NCI-H510A (cell line): ENCODE measurements around the gene DRC3.

Experiments used
- DNase-seq: peaks from one replicate; lab custom pipeline; 2025; lab: John Stamatoyannopoulos, UW

The DRC3 gene

DNA sequence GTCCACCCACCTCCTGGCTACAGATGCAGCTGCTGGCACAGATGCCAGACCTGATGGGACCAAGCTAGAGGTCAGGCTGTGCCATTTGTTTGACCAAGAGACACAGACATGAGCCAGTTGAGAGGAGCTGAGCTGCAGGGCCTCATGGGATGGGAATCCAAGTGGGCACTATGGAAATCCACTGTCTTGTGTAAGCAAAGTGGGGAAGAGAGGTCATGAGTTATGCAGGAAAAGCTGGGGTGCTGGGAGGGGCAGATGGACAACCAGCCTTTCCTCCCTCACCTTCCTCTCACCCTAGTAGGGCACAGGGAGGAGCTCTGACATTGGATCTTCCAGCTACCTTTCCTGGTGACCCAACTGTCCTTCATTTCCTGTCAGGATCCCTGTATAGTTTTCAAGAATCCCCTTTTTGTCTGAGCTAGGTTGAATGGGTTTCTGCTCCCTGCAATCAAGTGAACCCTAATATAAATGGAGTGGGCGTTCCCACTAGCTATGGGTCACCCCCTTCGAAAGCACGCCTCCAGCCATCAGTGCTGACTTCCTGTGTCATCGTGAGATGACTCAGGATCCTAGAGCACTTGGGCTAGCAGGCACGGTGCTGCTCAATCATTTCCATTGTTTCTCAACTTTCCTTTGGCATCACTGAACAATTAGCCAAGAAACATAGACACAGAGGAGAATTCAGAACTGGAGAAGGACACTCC, 52.7 kb downstream of the DRC3 start:
- no peak for DNase-seq

DNA sequence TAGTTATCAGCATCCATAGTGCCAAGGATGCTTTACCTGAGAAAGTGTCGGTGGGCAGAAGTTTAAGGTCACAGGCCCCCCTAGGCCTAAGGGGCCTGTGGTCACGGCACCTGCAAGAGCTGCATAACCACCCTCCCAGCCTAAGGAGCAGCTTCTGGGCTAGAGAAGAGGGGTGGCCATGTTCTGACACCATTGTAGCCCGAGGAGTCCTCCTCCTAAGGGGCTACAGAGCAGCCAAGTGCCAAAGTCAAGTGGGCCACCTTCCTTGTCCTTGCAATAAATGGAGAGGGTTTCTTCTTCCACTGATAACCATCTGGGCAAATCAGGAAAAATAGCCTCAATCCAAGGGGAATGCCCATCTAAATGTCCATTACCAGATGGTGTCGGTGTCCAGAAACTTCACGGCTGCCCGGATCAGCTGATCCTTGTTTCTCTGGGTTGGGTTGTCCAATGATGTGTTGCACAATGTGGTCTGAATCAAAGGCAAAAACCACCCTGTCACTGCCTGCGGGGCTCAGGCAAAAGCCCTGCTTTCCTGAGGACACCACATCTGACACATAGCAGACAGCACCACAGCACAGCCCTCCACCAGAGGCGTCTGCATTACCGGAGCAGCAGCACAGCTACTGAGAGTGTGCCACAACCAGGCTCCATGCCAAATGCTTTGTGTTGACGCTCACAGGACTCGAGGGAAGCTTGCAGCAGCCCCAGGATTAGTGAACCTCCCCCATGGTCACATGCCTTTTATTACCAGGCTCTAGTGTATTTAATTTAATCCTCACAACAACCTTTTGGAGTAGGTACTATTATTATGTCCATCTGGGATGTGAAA, 53.5 kb downstream of the DRC3 start:
- no peak for DNase-seq

DNA sequence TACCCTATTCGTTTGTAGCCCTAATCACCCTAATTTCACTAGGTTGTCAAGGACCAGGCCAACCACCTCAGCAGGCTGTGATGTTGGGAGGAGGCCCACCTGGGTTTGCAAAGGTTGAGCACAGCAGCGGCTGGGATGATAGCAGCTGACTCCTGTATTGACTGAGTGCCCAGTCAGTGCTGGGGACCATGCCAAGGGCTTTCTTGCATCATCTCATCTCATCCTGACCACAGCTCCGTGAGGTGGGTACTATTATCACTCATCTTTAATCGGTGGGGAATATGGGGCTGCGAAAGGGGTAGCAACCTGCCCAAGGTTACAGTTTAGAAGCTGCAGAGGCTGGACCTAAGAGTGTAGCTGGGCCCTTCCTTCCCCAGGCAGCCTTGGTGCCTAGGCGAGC, 54.6 kb downstream of the DRC3 start:
- no peak for DNase-seq

DNA sequence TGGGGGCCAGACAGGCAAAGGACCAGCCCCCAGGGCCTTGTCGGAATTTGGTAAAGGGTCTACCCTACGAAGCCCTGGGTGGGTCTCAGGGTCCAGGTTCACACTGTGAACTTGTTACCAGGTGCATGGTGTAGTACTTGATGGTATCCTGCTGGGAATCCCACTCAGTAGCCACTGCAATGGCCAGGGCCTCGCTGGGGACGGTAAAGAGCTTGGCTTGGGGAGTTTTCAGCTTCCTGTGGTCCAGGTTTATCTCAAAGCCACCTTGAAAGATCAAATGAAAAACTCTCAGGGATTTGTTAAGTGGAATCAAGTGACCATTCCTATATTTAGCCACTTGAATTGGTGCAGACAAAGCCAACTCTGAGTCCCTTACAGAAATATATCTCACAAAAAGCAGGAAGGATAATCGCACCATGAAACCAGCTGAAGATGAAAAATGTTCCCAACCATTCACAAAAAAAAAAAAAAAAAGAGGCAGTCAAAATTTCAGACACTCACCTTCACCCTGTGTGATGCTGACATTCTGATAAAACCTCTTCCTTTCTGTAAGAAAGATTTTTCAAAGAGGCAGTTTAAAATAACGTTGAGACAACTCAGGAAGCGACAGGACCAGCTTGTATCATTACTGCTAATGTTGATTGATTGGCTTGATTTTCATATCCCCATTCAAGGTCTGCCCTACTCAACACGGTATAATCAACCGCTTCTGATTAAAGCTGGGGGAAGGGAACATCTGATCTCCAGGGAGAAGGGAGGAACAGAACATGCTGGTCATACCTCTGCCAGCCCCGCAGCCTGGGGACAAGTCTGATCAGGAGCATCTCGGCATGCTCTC, 55.7 kb downstream of the DRC3 start:
- peak; percentile 25 for DNase-seq

DNA sequence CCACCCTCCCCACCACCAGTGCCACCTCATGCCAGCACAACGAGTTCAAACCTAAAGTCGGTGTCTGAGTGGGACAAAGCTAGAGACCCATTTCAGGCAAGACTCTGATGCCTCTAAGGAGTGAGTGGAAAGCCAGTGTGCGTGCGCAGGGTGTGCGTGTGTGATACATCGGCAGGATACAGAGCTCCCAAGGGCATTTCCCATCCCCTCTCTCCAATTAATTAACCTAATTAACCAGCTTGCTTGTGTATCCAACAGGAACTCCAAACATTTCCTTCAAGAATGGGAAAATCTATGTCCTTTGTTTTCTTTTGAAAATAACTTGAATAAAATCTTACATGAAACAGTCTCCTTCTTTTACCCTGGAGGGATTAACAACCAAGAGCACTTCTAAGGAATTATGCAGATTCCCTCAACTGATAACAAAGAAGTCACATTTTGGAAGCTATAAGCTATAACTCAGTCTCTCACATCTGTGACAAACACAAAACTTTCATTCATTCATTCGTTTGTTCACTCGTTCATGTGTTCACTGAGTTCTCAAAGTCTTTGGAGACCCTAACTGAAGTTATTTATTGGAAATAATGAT, 56.4 kb downstream of the DRC3 start:
- no peak for DNase-seq

DNA sequence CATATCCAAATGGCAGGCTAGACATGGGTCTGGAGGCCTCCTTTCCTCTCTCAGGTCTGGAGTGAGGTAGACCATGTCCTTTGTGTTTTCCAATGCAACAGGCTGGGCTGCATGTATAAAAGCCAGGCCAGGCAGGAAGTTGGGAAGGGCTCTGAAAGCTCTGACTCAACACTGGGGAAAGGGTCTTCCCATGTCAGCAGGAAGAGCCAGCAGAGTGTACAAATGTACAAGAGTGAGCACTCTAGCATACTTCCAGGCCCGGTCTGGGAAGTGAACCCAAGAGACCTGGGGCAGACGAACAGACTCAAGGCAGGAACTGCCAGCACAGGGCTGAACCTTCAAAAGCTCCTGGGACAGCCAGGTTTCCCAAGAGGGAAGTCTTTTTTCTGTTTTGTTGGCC, 59.3 kb downstream of the DRC3 start:
- no peak for DNase-seq

DNA sequence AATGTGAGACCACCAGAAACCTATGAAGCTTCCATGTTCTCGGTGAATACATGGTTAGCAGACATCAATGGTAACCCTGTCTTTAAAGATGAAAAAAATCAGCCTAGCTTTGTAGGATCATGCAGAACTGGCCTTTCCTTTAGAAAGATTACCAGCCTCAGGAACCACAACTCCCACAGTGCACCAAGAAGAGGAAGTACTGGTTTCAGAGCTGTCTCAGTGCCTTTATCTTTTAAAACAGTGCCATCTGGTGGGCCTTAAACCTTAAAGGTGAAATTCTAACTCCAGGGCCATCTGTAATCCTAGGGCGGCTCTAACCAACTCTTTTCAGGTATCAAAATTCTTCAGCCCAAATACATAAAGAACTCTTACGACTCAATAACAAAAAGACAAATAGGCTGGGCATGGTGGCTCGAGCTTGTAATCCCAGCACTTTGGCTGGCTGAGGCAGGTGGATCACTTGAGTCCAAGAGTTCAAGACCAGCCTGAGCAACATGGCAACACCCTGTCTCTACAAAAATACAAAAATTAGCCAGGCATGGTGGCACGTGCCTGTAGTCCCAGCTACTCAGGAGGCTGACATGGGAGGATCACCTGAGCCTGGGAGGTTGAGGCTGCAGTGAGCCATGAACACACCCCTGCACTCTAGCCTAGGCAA, 60.9 kb downstream of the DRC3 start:
- DNase-seq, result peak; percentile 71

DNA sequence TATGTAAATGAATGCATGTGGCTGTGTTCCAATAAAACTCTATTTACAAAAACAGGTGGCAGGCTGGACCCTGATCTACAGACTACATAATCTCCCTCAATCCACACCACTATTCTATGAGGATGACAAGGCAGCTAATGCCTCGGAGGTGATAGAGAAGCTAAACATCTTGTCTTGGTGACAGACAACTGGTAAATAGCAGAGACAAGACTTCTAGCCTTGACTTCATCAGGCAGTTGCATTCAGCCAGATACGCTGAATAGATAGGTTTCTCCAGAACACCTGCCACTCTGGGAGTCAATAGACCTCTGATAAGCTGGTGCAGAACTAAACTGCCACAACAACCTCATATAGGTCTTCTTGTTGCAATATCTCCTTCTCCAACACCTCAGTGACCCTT, 63.0 kb downstream of the DRC3 start:
- no peak for DNase-seq

DNA sequence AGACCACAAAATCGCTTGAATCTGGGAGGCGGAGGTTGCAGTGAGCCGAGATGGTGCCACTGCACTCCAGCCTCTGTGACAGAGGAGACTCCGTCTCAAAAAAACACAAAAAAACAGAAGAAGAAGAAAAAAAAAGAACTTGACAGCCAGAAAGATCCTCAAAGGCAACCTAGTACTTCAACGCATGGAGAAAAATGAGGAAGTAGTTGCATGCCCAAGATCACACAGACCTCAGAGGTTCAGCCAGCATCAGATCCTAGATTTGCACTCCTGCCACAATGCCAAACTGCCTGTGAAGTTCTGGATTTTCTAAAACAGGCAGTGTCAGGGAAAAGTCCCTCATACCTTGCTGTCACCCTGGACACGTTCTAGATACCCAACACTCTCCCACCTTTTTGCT, 64.8 kb downstream of the DRC3 start:
- no peak for DNase-seq

DNA sequence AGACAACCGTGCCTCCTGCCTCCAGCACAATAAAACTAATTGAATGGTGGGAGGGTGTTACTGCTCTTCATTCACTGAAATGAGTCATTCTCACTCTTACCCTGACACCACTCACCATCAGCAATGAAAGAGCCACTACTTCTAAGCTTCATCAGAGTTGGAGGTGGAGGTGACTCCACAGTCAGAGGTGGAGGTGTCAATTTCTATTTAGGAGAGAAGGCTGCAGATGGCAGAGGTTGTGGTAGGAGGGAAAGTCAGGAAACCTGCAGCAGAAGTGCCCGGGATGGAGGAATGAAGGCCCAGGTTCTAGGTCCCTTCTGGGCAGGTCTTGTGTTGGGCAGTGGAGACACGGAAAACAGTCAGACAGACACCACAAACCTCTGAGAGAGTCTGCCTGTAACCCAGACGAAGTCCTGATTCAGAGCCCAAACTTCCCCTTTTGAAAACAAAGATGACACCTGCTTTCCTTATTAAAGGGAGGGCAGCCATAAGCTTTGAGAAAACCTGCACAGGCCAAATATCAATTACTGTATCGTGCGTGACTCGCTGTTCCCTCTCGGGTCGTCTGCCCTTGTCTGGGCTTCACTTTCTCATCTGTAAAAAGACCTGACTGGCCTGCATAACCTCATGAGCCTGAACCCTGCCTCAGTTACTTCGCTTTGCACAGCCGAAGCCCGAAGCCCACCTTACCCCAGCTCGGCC, 65.6 kb downstream of the DRC3 start:
- DNase-seq, result no peak

DNA sequence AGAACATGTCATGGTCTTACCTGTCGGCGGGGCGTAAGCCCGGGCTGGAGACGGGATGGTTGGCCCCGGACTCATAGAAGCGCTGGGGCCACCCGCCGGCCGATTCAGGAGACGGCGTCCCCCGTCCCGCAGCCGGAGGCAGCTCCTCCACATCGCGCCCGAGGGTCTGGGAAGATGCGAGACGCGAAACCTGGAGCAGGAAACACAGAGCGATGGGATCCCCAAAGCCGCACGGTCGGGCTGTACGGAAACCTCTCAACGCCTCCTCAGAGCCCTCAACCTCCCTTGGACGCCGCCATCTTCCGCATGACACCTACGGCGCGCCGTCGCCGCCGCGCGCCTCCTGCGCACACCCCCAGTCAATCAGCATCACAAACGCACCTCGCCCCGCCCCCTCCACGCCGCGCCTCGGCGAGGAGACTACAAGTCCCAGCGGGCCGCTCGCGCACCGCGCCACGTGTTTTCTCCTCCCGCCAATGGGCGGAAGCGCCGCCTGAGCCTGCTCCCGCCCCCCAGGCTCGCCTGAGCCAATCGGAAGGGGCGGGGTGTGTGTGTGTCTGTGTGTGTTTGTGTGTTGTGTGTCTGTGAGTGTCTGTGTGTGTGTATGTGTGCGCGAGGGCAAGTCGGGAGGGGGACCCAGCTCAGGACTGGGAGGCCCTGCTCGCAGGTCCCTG, 66.3 kb downstream of the DRC3 start, which contains the start of the genes ATPAF2 and GID4:
Gene ATPAF2, minus strand, starts transcription at position 308 of the 674 bp plus-strand sequence. Its CDS starts 155 bp downstream, at position 153.
Gene GID4, plus strand, starts transcription at position 548 of the 674 bp plus-strand sequence. Its CDS starts 57 bp downstream, at position 605.
- peak; percentile 99 for DNase-seq

DNA sequence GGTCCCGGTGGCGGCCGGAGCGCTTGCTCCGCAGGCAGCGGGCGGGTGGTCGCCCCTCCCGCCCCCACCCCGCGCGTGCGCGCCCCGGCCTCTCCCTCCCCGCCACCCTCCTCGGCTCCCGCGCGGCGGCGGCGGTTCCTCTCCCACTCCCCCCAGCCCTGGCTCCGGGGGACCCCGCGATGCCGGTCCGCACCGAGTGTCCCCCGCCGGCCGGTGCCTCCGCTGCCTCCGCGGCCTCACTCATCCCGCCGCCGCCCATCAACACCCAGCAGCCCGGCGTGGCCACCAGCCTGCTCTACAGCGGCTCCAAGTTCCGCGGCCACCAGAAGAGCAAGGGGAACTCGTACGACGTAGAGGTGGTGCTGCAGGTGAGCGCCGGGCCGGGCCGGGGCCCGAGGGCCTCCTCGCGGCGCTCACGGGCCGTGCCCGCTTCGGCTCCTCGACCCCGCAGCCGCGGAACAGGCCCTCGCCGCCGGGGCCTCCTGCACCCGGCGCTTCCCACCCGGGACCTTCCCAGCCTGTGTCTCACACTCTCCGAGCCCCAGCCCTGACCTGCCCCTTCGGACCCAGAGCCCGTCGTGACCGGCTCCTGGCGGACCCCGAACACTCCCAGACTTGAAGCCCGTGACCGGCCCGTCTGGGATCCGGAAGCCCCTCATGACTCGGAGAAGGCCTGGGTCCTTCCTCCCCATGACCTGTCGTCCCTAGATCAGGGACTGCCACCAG, 67.0 kb downstream of the DRC3 start:
- DNase-seq, result no peak

DNA sequence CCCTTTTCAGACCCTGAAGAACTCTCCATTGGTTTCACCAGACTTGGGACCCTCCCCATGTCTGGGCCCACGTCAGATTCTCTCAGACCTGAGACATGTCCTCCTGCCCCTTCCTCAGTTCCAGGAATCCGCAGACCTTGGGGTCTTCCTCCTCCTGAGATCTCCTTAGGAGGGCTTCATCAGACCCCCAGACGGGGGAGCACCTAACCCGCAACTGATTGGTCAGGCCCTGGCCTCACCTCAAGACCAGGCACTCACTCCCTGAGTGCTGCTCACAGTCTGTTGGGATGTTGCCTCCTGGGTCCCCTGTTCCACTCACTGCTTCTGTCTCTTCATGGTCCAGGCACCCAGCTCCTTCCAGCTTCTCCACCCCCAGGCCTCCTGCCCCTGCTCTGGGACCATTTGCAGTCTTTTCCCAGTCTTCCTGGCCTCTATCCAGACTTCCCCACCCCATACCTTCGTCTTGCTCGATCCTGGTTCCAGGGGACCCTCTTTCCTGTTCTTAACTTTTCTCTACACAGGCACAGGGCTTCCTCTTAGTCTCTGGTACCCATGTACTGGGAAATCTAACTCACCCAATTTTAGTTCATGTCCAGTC, 67.7 kb downstream of the DRC3 start:
- no peak for DNase-seq

DNA sequence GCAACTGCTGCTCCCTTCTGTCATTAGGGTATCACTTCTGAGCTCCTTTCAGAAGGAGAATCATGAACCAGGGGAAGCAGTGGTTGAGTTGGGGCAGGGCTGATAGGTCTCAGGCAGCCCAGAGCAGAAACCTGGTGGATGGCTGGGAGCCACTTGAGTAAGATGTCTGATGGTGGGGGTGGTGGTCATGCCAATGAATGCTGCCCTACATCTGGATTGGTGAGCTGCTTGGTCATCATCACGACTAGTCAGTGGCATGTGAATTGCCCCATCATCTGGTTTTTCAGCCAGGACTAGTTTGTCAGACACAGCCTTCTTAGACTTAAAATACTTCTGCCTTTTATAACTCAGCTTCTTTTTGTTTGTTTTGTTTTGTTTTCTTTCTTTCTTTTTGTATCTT, 69.1 kb downstream of the DRC3 start:
- no peak for DNase-seq

DNA sequence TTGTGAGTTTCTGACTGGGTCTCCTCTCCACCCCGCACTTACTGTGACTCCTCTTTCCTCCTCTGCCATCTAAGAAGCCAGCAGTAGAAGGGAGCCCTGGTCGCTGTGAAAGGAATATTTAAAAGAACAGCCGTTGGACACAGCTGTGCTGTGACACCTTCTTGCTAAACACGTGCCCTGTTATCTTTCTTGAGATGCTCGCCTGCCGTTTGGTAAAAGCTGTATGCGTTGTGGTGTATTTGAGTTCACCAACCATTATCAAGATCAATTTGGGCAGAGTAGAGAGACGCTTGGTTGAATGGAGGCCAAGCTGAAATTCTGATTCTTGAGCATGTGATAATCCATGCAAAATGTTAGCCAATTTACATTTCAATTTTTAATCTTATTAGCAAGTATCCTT, 70.3 kb downstream of the DRC3 start:
- DNase-seq, result no peak

DNA sequence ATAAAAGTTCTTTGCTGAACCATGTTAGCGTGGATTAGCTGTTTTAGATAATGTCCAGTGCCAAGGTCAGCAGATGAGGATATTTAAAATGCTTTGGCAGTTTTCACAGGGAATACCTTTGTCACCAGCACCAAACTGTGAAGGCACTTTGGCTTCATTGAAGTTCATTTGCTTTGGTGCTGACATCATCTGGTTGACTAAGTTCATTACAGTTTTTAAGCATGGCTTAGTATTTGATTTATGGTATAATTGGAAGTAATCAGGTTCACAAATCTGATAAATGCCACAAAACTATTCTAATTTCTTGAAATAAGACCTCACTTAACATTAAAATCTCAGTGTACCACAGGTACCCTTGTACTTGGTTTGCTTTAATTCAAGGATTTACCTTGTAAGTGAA, 70.8 kb downstream of the DRC3 start:
- no peak for DNase-seq

DNA sequence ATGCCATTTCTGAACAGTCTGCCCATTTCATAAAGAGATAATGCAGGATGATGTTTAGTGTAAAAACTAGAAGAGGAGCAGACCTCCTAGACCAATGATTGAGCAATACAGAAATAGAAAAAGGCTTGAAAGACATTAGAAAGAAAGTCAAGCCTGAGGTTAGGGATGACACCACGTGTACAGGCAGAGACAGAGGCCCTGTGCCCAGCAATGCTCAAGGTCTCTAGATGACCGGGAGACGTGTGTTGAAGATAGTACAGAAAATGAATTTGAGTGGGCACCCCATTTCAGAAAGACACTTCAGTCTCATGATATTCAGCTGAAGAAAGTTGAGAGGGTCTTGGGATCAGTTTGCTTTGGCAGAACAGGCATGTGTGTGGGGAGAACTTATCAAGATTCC, 71.9 kb downstream of the DRC3 start:
- no peak for DNase-seq

DNA sequence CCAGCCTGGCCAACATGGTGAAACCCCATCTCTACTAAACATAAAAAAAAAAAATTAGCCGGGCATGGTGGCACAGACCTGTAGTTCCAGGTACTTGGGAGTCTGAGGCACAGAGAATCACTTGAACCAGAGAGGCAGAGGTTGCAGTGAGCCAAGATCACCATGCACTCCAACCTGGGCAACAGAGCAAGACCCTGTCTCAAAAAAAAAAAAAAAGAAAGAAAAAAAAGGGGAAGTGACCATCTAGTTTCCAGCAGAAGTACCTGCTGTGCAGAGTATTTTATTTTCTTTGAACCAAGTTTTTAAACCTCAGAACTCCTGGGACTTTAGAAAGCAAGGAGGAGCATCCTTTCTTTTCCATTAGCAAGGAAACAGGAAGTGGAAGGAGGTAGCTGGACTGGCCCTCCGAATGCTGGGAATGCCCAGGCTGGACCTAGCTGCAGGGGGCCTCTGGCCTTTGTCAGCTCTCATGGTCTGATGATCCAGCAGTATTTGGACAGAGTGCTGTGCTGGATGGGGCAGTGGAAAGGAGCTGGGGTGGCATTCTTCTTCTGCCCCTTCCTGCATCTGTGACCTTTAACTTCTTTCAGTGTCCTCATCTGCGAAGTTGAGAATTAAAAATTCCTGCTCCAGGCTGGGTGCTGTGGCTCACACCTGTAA, 73.2 kb downstream of the DRC3 start:
- no peak for DNase-seq

DNA sequence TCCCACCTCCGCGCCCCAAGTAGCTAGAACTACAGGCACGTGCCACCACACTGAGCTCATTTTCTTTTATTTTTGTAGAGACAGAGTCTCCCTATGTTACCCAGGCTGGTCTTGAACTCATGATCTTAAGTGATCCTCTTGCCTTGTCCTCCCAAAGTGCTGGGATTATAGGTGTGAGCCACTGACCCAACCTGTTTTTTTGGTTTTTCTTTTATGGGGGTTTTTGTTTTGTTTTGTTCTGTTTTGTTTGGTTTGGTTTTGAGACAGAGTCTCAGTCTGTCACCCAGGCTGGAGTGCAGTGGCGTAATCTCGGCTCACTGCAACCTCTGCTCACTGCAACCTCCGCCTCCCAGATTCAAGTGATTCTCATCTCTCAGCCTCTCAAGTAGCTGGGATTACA, 82.9 kb downstream of the DRC3 start:
- no peak for DNase-seq
